ENCODE results near the gene BTBD18.

BTBD18 gene

GRCh38 chr11:57785072-57785471 lies 33.5 kb upstream of the BTBD18 start:
- DNase-seq (ENCODE audit: low read depth) = no peak
- H3K4me3 ChIP-seq (ENCODE audit: control insufficient read depth, low read depth, low read length) = no peak overlapping the region
- TF ChIP-seq, protein P1, sequence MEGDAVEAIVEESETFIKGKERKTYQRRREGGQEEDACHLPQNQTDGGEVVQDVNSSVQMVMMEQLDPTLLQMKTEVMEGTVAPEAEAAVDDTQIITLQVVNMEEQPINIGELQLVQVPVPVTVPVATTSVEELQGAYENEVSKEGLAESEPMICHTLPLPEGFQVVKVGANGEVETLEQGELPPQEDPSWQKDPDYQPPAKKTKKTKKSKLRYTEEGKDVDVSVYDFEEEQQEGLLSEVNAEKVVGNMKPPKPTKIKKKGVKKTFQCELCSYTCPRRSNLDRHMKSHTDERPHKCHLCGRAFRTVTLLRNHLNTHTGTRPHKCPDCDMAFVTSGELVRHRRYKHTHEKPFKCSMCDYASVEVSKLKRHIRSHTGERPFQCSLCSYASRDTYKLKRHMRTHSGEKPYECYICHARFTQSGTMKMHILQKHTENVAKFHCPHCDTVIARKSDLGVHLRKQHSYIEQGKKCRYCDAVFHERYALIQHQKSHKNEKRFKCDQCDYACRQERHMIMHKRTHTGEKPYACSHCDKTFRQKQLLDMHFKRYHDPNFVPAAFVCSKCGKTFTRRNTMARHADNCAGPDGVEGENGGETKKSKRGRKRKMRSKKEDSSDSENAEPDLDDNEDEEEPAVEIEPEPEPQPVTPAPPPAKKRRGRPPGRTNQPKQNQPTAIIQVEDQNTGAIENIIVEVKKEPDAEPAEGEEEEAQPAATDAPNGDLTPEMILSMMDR (conservative IDR thresholded peaks at IDR 0.05; ENCODE audit: control insufficient read depth, insufficient read depth, low read depth, low read length) = no peak

- no peak overlapping the region for H3K4me3 ChIP-seq (ENCODE audit: control insufficient read depth, low read depth, low read length)
- TF ChIP-seq, protein P1 (conservative IDR thresholded peaks at IDR 0.05; ENCODE audit: control insufficient read depth, insufficient read depth, low read depth, low read length) = no peak
- peak; percentile 45 for DNase-seq (ENCODE audit: low read depth)
Measured at GRCh38 chr11:57781529-57781943, 29.9 kb upstream of the BTBD18 start.

GRCh38 chr11:57779276-57779675 lies 27.7 kb upstream of the BTBD18 start:
- no peak for DNase-seq (ENCODE audit: low read depth)
- H3K4me3 ChIP-seq (ENCODE audit: control insufficient read depth, low read depth, low read length) = no peak overlapping the region
- TF ChIP-seq, protein P1 (conservative IDR thresholded peaks at IDR 0.05; ENCODE audit: control insufficient read depth, insufficient read depth, low read depth, low read length) = no peak

GRCh38 chr11:57778318-57779037 lies 26.9 kb upstream of the BTBD18 start:
- TF ChIP-seq, protein P1 (conservative IDR thresholded peaks at IDR 0.05; ENCODE audit: control insufficient read depth, insufficient read depth, low read depth, low read length) = no peak
- no peak overlapping the region for H3K4me3 ChIP-seq (ENCODE audit: control insufficient read depth, low read depth, low read length)
- peak; percentile 94 for DNase-seq (ENCODE audit: low read depth)

DNA sequence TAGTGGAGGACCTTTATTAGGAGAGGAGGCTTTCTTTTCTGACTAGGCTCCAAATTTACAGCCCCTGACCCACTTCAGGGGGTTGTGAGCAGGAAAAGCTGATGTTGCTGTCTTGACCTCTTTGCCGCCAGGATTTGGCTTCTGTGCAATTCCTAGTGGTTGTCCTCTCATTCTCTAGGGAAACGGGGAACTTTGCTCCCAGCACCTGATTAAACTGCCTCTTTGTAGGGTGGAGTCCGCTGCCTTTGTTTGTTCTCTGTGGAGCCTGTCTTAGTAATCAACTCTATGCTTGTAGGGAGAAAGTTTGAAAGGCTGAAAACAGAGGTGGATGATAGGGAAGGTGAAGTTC lies 26.3 kb upstream of the BTBD18 start:
- H3K4me3 ChIP-seq (ENCODE audit: control insufficient read depth, low read depth, low read length) = no peak overlapping the region
- DNase-seq (ENCODE audit: low read depth) = no peak
- TF ChIP-seq, protein P1 (conservative IDR thresholded peaks at IDR 0.05; ENCODE audit: control insufficient read depth, insufficient read depth, low read depth, low read length) = no peak

DNA sequence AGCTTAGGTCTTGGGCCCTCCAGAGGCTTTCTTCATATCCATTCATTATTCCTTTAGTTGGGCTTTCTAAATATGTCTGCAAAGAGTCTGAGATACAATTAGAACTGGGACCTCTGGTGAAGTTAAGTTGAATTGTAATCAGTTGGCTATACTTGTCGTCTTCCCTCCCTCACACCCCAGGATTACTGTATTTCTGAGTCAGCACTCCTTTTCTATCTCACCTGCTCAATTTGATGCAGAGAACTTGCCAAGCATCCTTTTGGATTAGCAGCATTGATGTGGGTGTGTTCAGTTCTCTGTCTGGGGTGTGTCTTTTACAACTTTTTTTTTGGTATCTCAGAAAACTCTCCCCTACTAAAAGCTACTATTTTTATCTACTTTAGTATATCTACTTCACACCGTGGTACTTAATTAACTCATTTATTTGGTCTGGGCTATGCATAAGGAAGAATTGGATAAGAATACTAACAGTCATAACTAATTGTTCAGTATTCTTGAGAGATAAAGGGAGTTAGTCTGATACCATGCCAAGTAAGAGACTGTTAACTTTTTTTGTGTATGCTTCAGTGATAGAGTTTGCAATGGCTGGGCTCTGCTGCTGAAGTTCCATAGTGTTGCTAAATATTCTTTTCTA lies 25.1 kb upstream of the BTBD18 start:
- DNase-seq (ENCODE audit: low read depth) = no peak
- TF ChIP-seq, protein P1 (conservative IDR thresholded peaks at IDR 0.05; ENCODE audit: control insufficient read depth, insufficient read depth, low read depth, low read length) = no peak
- H3K4me3 ChIP-seq (ENCODE audit: control insufficient read depth, low read depth, low read length) = no peak overlapping the region

Measured in fibroblast of mammary gland (primary cell).